ENCODE data around the gene LCNL1. TPM values are rescaled to one million over a fixed set of nuclear protein-coding genes. Genes with fewer than 3 reads are reported as not detected.

Gene LCNL1
- total and polyA plus RNA-seq, 10 of the 15 experiments (the other 5 are each of a cell fraction or from before 2014, with no cell fraction given) = not detected

DNA sequence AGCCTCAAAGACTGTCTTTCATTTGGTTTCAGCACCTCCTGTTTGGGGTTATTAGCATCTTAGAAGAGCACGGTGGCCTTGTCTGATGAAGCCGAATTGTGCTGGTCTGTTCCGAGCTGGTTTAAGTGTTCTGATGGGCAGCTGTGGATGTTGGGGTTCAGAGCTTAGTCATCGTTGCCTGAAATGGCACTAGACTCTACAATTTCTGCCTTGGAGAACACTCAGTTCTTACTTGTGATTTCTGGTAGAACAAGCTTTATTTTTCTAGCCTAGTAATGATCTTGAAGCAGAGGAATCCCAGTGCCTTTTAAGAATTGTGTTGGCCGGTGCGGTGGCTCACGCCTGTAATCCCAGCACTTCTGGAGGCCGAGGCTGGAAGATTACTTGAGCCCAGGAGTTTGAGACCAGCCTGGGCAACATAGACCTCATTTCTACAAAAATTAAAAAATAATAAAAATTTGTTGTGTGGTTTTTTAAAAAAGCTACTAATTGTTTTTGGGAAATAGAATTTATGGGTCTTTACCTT lies 46.1 kb upstream of the LCNL1 start:
- BruUV-seq (replicated peaks) = no TSS peak

More for the DNA sequence above, 46.1 kb upstream of the LCNL1 start:
- ChIA-PET POLR2A (interaction anchor here (0.6 kb wide), 1 partner anchor 147 kb away, joined by 5 read pairs; no protein-coding TSS in a partner anchor), RAD21 (ENCODE audit: unreplicated experiment) (interaction anchor here (1.4 kb wide), 1 partner anchor 54 kb away, joined by 4 read pairs; no protein-coding TSS in a partner anchor), SMC1A (ENCODE audit: uncharacterized antibody, unreplicated experiment) (no interaction called here), CTCF (interaction anchor here (0.9 to 1.6 kb wide), 4 partner anchors 8 to 94 kb away, joined by 3 to 7 read pairs (median 4); partner anchors contain the start of genes AJM1 and C8G)
- ATAC-seq = no peak
- H2AFZ ChIP-seq (ENCODE audit: control insufficient read depth, low read depth, low read length) = no peak overlapping the region
- FAIRE-seq = no peak
- H3K27me3 ChIP-seq (replicated peaks in 1 of 2; ENCODE audit: control insufficient read depth in 2 of 2, insufficient read depth in 2 of 2, low read length in 1 of 2) = no peaks in the 10 kb centered on the region
- H3K27ac ChIP-seq (ENCODE audit: control insufficient read depth, insufficient read depth) = no peak overlapping the region
- in situ Hi-C loops (cut with MboI) = no loop called here
- 69% methylated on average over 8 of the region's 8 CpGs for WGBS (ENCODE audit: insufficient coverage, insufficient replicate concordance, low lambda C conversion rate, missing lambda C conversion rate)
- H3K79me2 ChIP-seq (ENCODE audit: control insufficient read depth, insufficient read depth, low read length) = no peaks in the 10 kb centered on the region
- H3K4me3 ChIP-seq = no peak overlapping the region
- DNase-seq (ENCODE audit: low read depth, low spot score) = no peak
- no peak overlapping the region for H3K9ac ChIP-seq (ENCODE audit: control insufficient read depth, insufficient read depth, low read length)
- H4K20me1 ChIP-seq (ENCODE audit: control insufficient read depth, insufficient read depth) = no peaks in the 10 kb centered on the region
- H3K9me3 ChIP-seq (replicated peaks; ENCODE audit: control insufficient read depth, insufficient read depth, low read length) = no peaks in the 10 kb centered on the region; the same call in 2 of the 3 replicates
- H3K36me3 ChIP-seq (ENCODE audit: control insufficient read depth in 2 of 2, insufficient read depth in 2 of 2, low read length in 1 of 2) = peaks cover 8 to 19% of the 10 kb centered on the region in 2 experiments
- H3K4me2 ChIP-seq (ENCODE audit: control insufficient read depth, insufficient read depth) = no peak overlapping the region
- no peaks in the 10 kb centered on the region for H3K4me1 ChIP-seq (ENCODE audit: control insufficient read depth, insufficient read depth, low read length)
- TF ChIP-seq NR2F1 (conservative IDR thresholded peaks at IDR 0.05) = no peak
- TF ChIP-seq, protein P1, sequence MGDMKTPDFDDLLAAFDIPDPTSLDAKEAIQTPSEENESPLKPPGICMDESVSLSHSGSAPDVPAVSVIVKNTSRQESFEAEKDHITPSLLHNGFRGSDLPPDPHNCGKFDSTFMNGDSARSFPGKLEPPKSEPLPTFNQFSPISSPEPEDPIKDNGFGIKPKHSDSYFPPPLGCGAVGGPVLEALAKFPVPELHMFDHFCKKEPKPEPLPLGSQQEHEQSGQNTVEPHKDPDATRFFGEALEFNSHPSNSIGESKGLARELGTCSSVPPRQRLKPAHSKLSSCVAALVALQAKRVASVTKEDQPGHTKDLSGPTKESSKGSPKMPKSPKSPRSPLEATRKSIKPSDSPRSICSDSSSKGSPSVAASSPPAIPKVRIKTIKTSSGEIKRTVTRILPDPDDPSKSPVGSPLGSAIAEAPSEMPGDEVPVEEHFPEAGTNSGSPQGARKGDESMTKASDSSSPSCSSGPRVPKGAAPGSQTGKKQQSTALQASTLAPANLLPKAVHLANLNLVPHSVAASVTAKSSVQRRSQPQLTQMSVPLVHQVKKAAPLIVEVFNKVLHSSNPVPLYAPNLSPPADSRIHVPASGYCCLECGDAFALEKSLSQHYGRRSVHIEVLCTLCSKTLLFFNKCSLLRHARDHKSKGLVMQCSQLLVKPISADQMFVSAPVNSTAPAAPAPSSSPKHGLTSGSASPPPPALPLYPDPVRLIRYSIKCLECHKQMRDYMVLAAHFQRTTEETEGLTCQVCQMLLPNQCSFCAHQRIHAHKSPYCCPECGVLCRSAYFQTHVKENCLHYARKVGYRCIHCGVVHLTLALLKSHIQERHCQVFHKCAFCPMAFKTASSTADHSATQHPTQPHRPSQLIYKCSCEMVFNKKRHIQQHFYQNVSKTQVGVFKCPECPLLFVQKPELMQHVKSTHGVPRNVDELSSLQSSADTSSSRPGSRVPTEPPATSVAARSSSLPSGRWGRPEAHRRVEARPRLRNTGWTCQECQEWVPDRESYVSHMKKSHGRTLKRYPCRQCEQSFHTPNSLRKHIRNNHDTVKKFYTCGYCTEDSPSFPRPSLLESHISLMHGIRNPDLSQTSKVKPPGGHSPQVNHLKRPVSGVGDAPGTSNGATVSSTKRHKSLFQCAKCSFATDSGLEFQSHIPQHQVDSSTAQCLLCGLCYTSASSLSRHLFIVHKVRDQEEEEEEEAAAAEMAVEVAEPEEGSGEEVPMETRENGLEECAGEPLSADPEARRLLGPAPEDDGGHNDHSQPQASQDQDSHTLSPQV (IDR thresholded peaks at IDR 0.05) = no peak
- TF ChIP-seq, protein P2, sequence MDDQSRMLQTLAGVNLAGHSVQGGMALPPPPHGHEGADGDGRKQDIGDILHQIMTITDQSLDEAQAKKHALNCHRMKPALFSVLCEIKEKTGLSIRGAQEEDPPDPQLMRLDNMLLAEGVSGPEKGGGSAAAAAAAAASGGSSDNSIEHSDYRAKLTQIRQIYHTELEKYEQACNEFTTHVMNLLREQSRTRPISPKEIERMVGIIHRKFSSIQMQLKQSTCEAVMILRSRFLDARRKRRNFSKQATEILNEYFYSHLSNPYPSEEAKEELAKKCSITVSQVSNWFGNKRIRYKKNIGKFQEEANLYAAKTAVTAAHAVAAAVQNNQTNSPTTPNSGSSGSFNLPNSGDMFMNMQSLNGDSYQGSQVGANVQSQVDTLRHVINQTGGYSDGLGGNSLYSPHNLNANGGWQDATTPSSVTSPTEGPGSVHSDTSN (IDR thresholded peaks at IDR 0.05; ENCODE audit: insufficient replicate concordance, low read depth, low read length) = no peak
- TF ChIP-seq GABPA (IDR thresholded peaks at IDR 0.05; ENCODE audit: low read depth) = no peak
- no peak for TF ChIP-seq CHD4 (IDR thresholded peaks at IDR 0.05)
- no peak for TF ChIP-seq HDAC2 (IDR thresholded peaks at IDR 0.05)
- TF ChIP-seq POLR2AphosphoS2 (IDR thresholded peaks at IDR 0.05; ENCODE audit: low read depth, low read length) = no peak
- no peak for TF ChIP-seq MTA3 (IDR thresholded peaks at IDR 0.05; ENCODE audit: borderline replicate concordance, low read length)
- TF ChIP-seq YBX1 (IDR thresholded peaks at IDR 0.05) = no peak
- no peak for TF ChIP-seq GATAD2B (conservative IDR thresholded peaks at IDR 0.05; ENCODE audit: low read depth)
- TF ChIP-seq FOXM1 (IDR thresholded peaks at IDR 0.05; ENCODE audit: low read depth, low read length) = no peak
- no peak for TF ChIP-seq NRF1 (conservative IDR thresholded peaks at IDR 0.05; ENCODE audit: low read depth, low read length)
- no peak for TF ChIP-seq TAF1 (IDR thresholded peaks at IDR 0.05; ENCODE audit: borderline replicate concordance, low read depth, low read length)
- no peak for TF ChIP-seq HDGF (IDR thresholded peaks at IDR 0.05)
- TF ChIP-seq TARDBP (IDR thresholded peaks at IDR 0.05; ENCODE audit: borderline replicate concordance) = no peak
- intact Hi-C loops (cut with micrococcal nuclease; ENCODE audit: unreplicated experiment) = no loop called here
